Fibroblast of lung (primary cell): Measurements from ENCODE around the gene RABGAP1L. TPM values are rescaled to one million over a fixed set of nuclear protein-coding genes. Genes with fewer than 3 reads are reported as not detected.

Source experiments
- DNase-seq, 2 donors: peaks; one replicate each; pipeline versions ENCODE4 v3.0.0 to v3.0.0-alpha.2; 2010; ENCODE audit warnings: low read depth in 2 of 2
- H2AFZ ChIP-seq: 2 replicates; pipeline ENCODE4 v1.5.1; 2012; ENCODE audit warnings: low read length, control low read depth, inconsistent platforms
- H3K27ac ChIP-seq: 2 replicates; pipeline ENCODE4 v1.5.1; 2011; ENCODE audit warnings: low read length, control low read depth; ENCODE audit not compliant: insufficient read depth
- H3K27me3 ChIP-seq: 2 replicates; pipeline ENCODE4 v1.5.1; 2011; ENCODE audit warnings: mild to moderate bottlenecking, low read length; ENCODE audit not compliant: control insufficient read depth, insufficient read depth
- H3K36me3 ChIP-seq: 2 replicates; pipeline ENCODE4 v1.5.1; 2011; ENCODE audit warnings: low read length; ENCODE audit not compliant: control insufficient read depth, insufficient read depth
- H3K4me1 ChIP-seq: 2 replicates; pipeline ENCODE4 v1.5.1; 2011; ENCODE audit warnings: low read length; ENCODE audit not compliant: control insufficient read depth, insufficient read depth; ENCODE audit errors: extremely low read depth
- H3K4me2 ChIP-seq: 2 replicates; pipeline ENCODE4 v1.5.1; 2011; ENCODE audit warnings: low read length, control low read depth; ENCODE audit not compliant: insufficient read depth; ENCODE audit errors: extremely low read depth
- H3K4me3 ChIP-seq, 4 experiments: fragments of 200-600 bp in 1 of 4; sonication (generic) in 1 of 4; replicated peaks in 1 of 4; 2 replicates each; pipeline ENCODE4 v1.5.1; 2011 to 2016; ENCODE audit warnings: low read length in 4 of 4, low read depth in 3 of 4, mild to moderate bottlenecking in 3 of 4, control low read depth in 2 of 4, inconsistent platforms in 1 of 4, mixed read lengths in 1 of 4; ENCODE audit not compliant: insufficient read depth in 1 of 4; ENCODE audit errors: control extremely low read depth in 1 of 4
- H3K79me2 ChIP-seq: 2 replicates; pipeline ENCODE4 v1.5.1; 2012; ENCODE audit warnings: mild to moderate bottlenecking, low read length, inconsistent platforms; ENCODE audit not compliant: control insufficient read depth, insufficient read depth
- H3K9ac ChIP-seq: 2 replicates; pipeline ENCODE4 v1.5.1; 2011; ENCODE audit warnings: mild to moderate bottlenecking, low read length, control low read depth; ENCODE audit not compliant: insufficient read depth
- H3K9me3 ChIP-seq: 2 replicates; pipeline ENCODE4 v1.5.1; 2012; ENCODE audit warnings: low read depth, low read length; ENCODE audit not compliant: control insufficient read depth, insufficient read depth
- H4K20me1 ChIP-seq: 2 replicates; pipeline ENCODE4 v1.5.1; 2011; ENCODE audit warnings: low read length; ENCODE audit not compliant: control insufficient read depth, insufficient read depth; ENCODE audit errors: extremely low read depth
- EZH2 ChIP-seq: IDR thresholded peaks from 2 replicates; pipeline ENCODE4 v1.5.1; 2012; ENCODE audit warnings: low read length, control low read depth, mild to moderate bottlenecking; ENCODE audit errors: missing control alignments
- polyA plus RNA-seq, 2 donors: library from polyadenylated mRNA; depleted of rRNA in 1 of 2; stranded (reverse) in 1 of 2; unstranded in 1 of 2; fragments of >200 nt; gene quantifications; 2 replicates each; pipeline ENCODE4 v1.2.1, GENCODE V29; 2011 to 2012; ENCODE audit warnings: missing spikeins in 1 of 2
- total RNA-seq: library from RNA; depleted of rRNA; stranded (reverse); fragments of >200 nt; gene quantifications from 2 replicates; pipeline ENCODE4 v1.2.1, GENCODE V29; 2014
- TF ChIP-seq, protein P1 (sequence below), 2 donors: IDR thresholded peaks in 1 of 2; conservative IDR thresholded peaks in 1 of 2; 1 replicate in 1 of 2; 2 replicates in 1 of 2; pipeline ENCODE4 v1.5.1; 2011 to 2012; ENCODE audit warnings: low read length in 2 of 2, control low read depth in 1 of 2, inconsistent platforms in 1 of 2, low read depth in 1 of 2, mild to moderate bottlenecking in 1 of 2

The RABGAP1L gene
- total and polyA plus RNA-seq, 2 donors (not counting 1 experiment from before 2014, with no cell fraction given), result 33.8 to 36.5 TPM

DNA sequence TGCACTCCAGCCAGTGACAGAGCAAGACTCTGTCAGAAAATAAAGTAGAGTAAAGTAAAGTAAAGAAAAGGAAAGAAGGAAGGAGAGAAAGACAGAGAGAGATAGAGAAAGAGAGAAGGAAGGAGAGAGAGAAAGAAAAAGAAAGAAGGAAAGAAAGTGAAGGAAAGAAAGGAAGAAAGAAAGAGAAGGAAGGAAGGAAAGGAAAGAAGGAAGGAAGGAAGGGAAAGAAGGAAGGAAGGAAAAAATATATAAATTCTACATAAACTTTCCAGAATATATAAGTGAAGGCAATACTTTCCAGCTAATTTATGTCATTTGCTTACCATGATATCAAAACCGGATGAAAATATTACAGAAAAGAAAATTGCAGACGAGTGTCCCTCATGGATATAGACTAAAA, 216.7 kb downstream of the RABGAP1L start:
- Histone ChIP-seq H3K27ac (no peak overlapping the region), H3K27me3 (no peaks in the 10 kb centered on the region), H3K4me1 (no peaks in the 10 kb centered on the region), H3K9ac (no peak overlapping the region), H4K20me1 (no peaks in the 10 kb centered on the region), H3K36me3 (no peaks in the 10 kb centered on the region), H2AFZ (no peak overlapping the region), H3K9me3 (no peaks in the 10 kb centered on the region), H3K4me2 (no peak overlapping the region), H3K4me3 (no peak overlapping the region), H3K79me2 (no peaks in the 10 kb centered on the region)
- TF ChIP-seq, protein P1, sequence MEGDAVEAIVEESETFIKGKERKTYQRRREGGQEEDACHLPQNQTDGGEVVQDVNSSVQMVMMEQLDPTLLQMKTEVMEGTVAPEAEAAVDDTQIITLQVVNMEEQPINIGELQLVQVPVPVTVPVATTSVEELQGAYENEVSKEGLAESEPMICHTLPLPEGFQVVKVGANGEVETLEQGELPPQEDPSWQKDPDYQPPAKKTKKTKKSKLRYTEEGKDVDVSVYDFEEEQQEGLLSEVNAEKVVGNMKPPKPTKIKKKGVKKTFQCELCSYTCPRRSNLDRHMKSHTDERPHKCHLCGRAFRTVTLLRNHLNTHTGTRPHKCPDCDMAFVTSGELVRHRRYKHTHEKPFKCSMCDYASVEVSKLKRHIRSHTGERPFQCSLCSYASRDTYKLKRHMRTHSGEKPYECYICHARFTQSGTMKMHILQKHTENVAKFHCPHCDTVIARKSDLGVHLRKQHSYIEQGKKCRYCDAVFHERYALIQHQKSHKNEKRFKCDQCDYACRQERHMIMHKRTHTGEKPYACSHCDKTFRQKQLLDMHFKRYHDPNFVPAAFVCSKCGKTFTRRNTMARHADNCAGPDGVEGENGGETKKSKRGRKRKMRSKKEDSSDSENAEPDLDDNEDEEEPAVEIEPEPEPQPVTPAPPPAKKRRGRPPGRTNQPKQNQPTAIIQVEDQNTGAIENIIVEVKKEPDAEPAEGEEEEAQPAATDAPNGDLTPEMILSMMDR (conservative IDR thresholded peaks at IDR 0.05 in 1 of 2, IDR thresholded peaks at IDR 0.05 in 1 of 2; ENCODE audit: low read depth in 1 of 2, low read length in 2 of 2), result no peak
- no peak for TF ChIP-seq EZH2
- no peak for DNase-seq

DNA sequence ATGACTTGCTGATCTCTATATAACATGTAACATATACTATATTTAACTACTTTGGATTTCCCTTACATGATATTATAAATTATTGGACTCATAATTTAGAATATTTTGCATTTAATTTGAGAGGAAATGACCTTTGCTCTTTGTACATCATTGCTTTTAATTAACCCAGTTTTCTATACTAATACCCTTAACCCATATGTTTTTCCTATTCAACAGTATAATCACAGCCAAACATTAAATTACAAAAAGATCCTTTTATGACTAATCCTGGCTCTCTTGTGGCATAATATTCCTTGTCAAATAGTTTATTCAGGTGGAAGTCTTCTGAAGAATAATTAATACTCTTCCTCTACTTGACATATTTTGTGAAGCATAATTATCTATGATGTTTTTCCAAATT, 232.4 kb downstream of the RABGAP1L start:
- Histone ChIP-seq H4K20me1 (no peaks in the 10 kb centered on the region), H3K9ac (no peak overlapping the region), H3K4me2 (no peak overlapping the region), H3K9me3 (no peaks in the 10 kb centered on the region), H3K27me3 (no peaks in the 10 kb centered on the region), H2AFZ (no peak overlapping the region), H3K79me2 (no peaks in the 10 kb centered on the region), H3K4me1 (no peaks in the 10 kb centered on the region), H3K27ac (no peak overlapping the region), H3K36me3 (no peaks in the 10 kb centered on the region), H3K4me3 (no peak overlapping the region)
- no peak for TF ChIP-seq EZH2
- TF ChIP-seq, protein P1 (conservative IDR thresholded peaks at IDR 0.05 in 1 of 2, IDR thresholded peaks at IDR 0.05 in 1 of 2; ENCODE audit: low read depth in 1 of 2, low read length in 2 of 2), result no peak
- no peak for DNase-seq

DNA sequence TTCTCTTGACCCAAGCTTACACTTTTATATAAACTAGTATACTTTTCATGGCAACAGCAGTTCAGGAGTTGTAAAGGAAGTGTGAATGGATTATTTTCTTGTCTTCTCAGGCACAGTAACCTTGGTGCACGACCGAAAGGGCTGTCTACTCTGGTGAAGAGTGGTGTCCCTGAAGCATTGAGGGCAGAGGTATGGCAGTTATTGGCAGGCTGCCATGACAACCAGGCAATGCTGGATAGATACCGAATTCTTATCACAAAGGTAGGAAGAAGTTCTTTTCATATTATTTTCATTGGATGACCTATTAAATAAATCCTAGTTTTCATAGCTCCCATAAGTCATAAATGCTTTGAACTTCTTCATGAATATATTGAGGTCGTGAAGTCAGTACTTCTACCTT, 234.6 kb downstream of the RABGAP1L start:
- no peaks in the 10 kb centered on the region for H3K4me1 ChIP-seq
- no peak overlapping the region for H3K27ac ChIP-seq
- no peak for DNase-seq
- no peaks in the 10 kb centered on the region for H3K36me3 ChIP-seq
- H3K79me2 ChIP-seq, result no peaks in the 10 kb centered on the region
- no peak overlapping the region for H3K4me3 ChIP-seq
- no peak overlapping the region for H2AFZ ChIP-seq
- no peaks in the 10 kb centered on the region for H3K9me3 ChIP-seq
- no peak overlapping the region for H3K4me2 ChIP-seq
- no peaks in the 10 kb centered on the region for H3K27me3 ChIP-seq
- H4K20me1 ChIP-seq, result no peaks in the 10 kb centered on the region
- no peak for TF ChIP-seq EZH2
- TF ChIP-seq, protein P1 (conservative IDR thresholded peaks at IDR 0.05 in 1 of 2, IDR thresholded peaks at IDR 0.05 in 1 of 2; ENCODE audit: low read depth in 1 of 2, low read length in 2 of 2), result no peak
- H3K9ac ChIP-seq, result no peak overlapping the region
